GM04504 (cell line): ENCODE results near the gene KNL1.
A peak's percentile ranks its signal among the peaks of the same experiment; 100 is the strongest.
"Not testable (repeated sequence)": the region's sequence is repeated elsewhere in the genome, so short reads cannot be mapped to it uniquely, and the experiment has no call there.

Source experiments
- DNase-seq: peaks from one replicate; pipeline ENCODE4 v3.0.0-alpha.2; 2012; ENCODE audit warnings: low read depth

KNL1 gene

GRCh38 chr15:40593588-40594428 is at the start of gene KNL1:
Gene KNL1, plus strand, starts transcription at chr15:40594249. Its CDS starts 8,683 bp downstream, at chr15:40602932.
- peak; percentile 88 for DNase-seq

- no peak for DNase-seq
These were observed 48.6 kb upstream of the KNL1 start for GRCh38 chr15:40545457-40545856.

GRCh38 chr15:40548610-40549009 is 45.4 kb upstream of the KNL1 start:
- no peak for DNase-seq

GRCh38 chr15:40549894-40550293 is 44.2 kb upstream of the KNL1 start:
- DNase-seq: no peak

- no peak for DNase-seq
These were observed 43.6 kb upstream of the KNL1 start for GRCh38 chr15:40550341-40551037.

GRCh38 chr15:40554161-40554525 is 39.9 kb upstream of the KNL1 start:
- no peak for DNase-seq

GRCh38 chr15:40555876-40556275 is 38.2 kb upstream of the KNL1 start:
- no peak for DNase-seq

- DNase-seq: no peak
These were observed 34.9 kb upstream of the KNL1 start for GRCh38 chr15:40558952-40559742.

GRCh38 chr15:40562691-40563090 is 31.4 kb upstream of the KNL1 start:
- no peak for DNase-seq

GRCh38 chr15:40563426-40563825 is 30.6 kb upstream of the KNL1 start:
- no peak for DNase-seq

GRCh38 chr15:40564591-40565332 is 29.3 kb upstream of the KNL1 start, which contains the start of gene CCDC32:
Gene CCDC32, minus strand, starts transcription at chr15:40565042. Its CDS starts 2,027 bp downstream, at chr15:40563015.
- DNase-seq: peak; percentile 98

GRCh38 chr15:40565333-40566238 is 28.5 kb upstream of the KNL1 start:
- no peak for DNase-seq

GRCh38 chr15:40567111-40567510 is 26.9 kb upstream of the KNL1 start:
- DNase-seq: no peak

GRCh38 chr15:40569129-40569953 is 24.7 kb upstream of the KNL1 start, which contains the start of gene RPUSD2:
Gene RPUSD2, plus strand, starts transcription at chr15:40569299. Its CDS starts 39 bp downstream, at chr15:40569338.
- peak; percentile 77 for DNase-seq

GRCh38 chr15:40575113-40575512 is 18.9 kb upstream of the KNL1 start:
- no peak for DNase-seq

- not testable (repeated sequence) for DNase-seq
These were observed 17.1 kb upstream of the KNL1 start for GRCh38 chr15:40576914-40577313.

GRCh38 chr15:40578892-40579291 is 15.2 kb upstream of the KNL1 start:
- DNase-seq: no peak

GRCh38 chr15:40581796-40582195 is 12.3 kb upstream of the KNL1 start:
- DNase-seq: not testable (repeated sequence)

- peak; percentile 68 for DNase-seq
These were observed 11.3 kb upstream of the KNL1 start for GRCh38 chr15:40582726-40583246.
